CD14-positive monocyte (primary cell): ENCODE measurements around the gene ITPR2. TPM values are rescaled to one million over a fixed set of nuclear protein-coding genes. Genes with fewer than 3 reads are reported as not detected.

Experiments
- DNase-seq, 3 donors: peaks; one replicate each; pipeline ENCODE4 v3.0.0-alpha.2; 2011 to 2022
- H2AFZ ChIP-seq: 2 replicates; pipeline ENCODE4 v1.6.0; 2012; ENCODE audit warnings: mild to moderate bottlenecking, low read depth, low read length, inconsistent platforms; ENCODE audit not compliant: insufficient read depth, poor library complexity, severe bottlenecking
- H3K27ac ChIP-seq, 2 donors: 1 replicate in 1 of 2; 2 replicates in 1 of 2; pipeline ENCODE4 v1.5.1; 2012 to 2013; ENCODE audit warnings: low read length in 2 of 2, control low read depth in 1 of 2, inconsistent platforms in 1 of 2, low read depth in 1 of 2, mild to moderate bottlenecking in 1 of 2
- H3K27me3 ChIP-seq, 2 donors: one replicate each; pipeline versions ENCODE4 v1.6.0 to v1.6.1; 2011 to 2013; ENCODE audit warnings: low read length in 2 of 2; ENCODE audit not compliant: control insufficient read depth in 2 of 2, insufficient read depth in 2 of 2
- H3K36me3 ChIP-seq, 2 donors: replicated peaks in 1 of 2; 1 replicate in 1 of 2; 2 replicates in 1 of 2; pipeline versions ENCODE4 v1.5.1 to v1.6.1; 2012 to 2013; ENCODE audit warnings: low read length in 2 of 2, control low read depth in 1 of 2, inconsistent platforms in 1 of 2, mild to moderate bottlenecking in 1 of 2; ENCODE audit not compliant: insufficient read depth in 2 of 2, control insufficient read depth in 1 of 2
- H3K4me1 ChIP-seq, 2 donors: 1 replicate in 1 of 2; 2 replicates in 1 of 2; pipeline versions ENCODE4 v1.5.1 to v1.6.1; 2012 to 2013; ENCODE audit warnings: low read length in 2 of 2, control low read depth in 1 of 2, inconsistent platforms in 1 of 2, mild to moderate bottlenecking in 1 of 2, moderate library complexity in 1 of 2; ENCODE audit not compliant: insufficient read depth in 2 of 2, control insufficient read depth in 1 of 2
- H3K4me2 ChIP-seq: replicated peaks from 2 replicates; pipeline ENCODE3; 2012; ENCODE audit warnings: low read length, moderate library complexity, mild to moderate bottlenecking; ENCODE audit not compliant: poor library complexity, severe bottlenecking; ENCODE audit errors: extremely low read depth
- H3K4me3 ChIP-seq, 3 experiments: fragments of 200-600 bp in 1 of 3; sonication (generic) in 1 of 3; replicated peaks in 1 of 3; 1 replicate in 2 of 3; 2 replicates in 1 of 3; pipeline ENCODE4 v1.5.1; 2011 to 2013; ENCODE audit warnings: low read length in 3 of 3, mild to moderate bottlenecking in 3 of 3, control low read depth in 2 of 3, low read depth in 2 of 3, inconsistent platforms in 1 of 3, moderate library complexity in 1 of 3
- H3K79me2 ChIP-seq: 2 replicates; pipeline ENCODE4 v1.6.0; 2012; ENCODE audit warnings: mild to moderate bottlenecking, control low read depth, inconsistent platforms, low read length, moderate library complexity; ENCODE audit not compliant: insufficient read depth
- H3K9ac ChIP-seq: 2 replicates; pipeline ENCODE4 v1.6.0; 2017; ENCODE audit warnings: low read length, mild to moderate bottlenecking; ENCODE audit not compliant: insufficient read depth, poor library complexity, severe bottlenecking
- H3K9me3 ChIP-seq, 2 donors: replicated peaks in 1 of 2; 1 replicate in 1 of 2; 2 replicates in 1 of 2; pipeline versions ENCODE4 v1.5.1 to v1.6.1; 2012 to 2013; ENCODE audit warnings: low read length in 2 of 2, control low read depth in 1 of 2; ENCODE audit not compliant: control insufficient read depth in 1 of 2, insufficient read depth in 1 of 2
- H4K20me1 ChIP-seq: 2 replicates; pipeline ENCODE4 v1.6.0; 2012; ENCODE audit warnings: mild to moderate bottlenecking, low read length, control low read depth, moderate library complexity; ENCODE audit not compliant: insufficient read depth
- H3K27ac Mint-ChIP-seq, 7 donors: one replicate each; pipeline ENCODE4 v1.8.0; 2020; ENCODE audit warnings: mild to moderate bottlenecking in 7 of 7, mixed read lengths in 7 of 7, moderate library complexity in 6 of 7, inconsistent platforms in 2 of 7
- H3K27me3 Mint-ChIP-seq, 3 donors: one replicate each; pipeline ENCODE4 v1.8.0; 2021 to 2022; ENCODE audit warnings: low read depth in 3 of 3, mild to moderate bottlenecking in 3 of 3, mixed read lengths in 3 of 3, moderate library complexity in 3 of 3, inconsistent platforms in 1 of 3
- H3K36me3 Mint-ChIP-seq, 2 donors: one replicate each; pipeline ENCODE4 v1.8.0; 2020; ENCODE audit warnings: mixed read lengths in 2 of 2, inconsistent platforms in 1 of 2, mild to moderate bottlenecking in 1 of 2
- H3K4me1 Mint-ChIP-seq: one replicate; pipeline ENCODE4 v1.8.0; 2020; ENCODE audit warnings: mild to moderate bottlenecking, mixed read lengths
- H3K4me3 Mint-ChIP-seq, 2 donors: one replicate each; pipeline ENCODE4 v1.8.0; 2020; ENCODE audit warnings: mild to moderate bottlenecking in 2 of 2, mixed read lengths in 2 of 2, moderate library complexity in 1 of 2
- H3K9me3 Mint-ChIP-seq, 7 donors: one replicate each; pipeline ENCODE4 v1.8.0; 2020 to 2022; ENCODE audit warnings: mixed read lengths in 7 of 7, mild to moderate bottlenecking in 6 of 7, moderate library complexity in 6 of 7, inconsistent platforms in 2 of 7
- CTCF ChIP-seq: fragments of 200-600 bp; IDR thresholded peaks from one replicate; pipeline ENCODE4 v1.8.0; 2022; ENCODE audit warnings: antibody characterized with exemption, mild to moderate bottlenecking
- WGBS: methylation state at CpG from one replicate; pipeline ENCODE4 v1.1.5; 2013; ENCODE audit warnings: missing lambda C conversion rate; ENCODE audit not compliant: insufficient coverage; 5-methylcytosine and 5-hydroxymethylcytosine counted together
- intact Hi-C, 2 donors: fragments of 100-400 bp; cut with micrococcal nuclease; formaldehyde crosslinking; loops; one replicate each; pipeline versions ENCODE4 v1.15.0 to v1.15.1; 2023
- polyA plus RNA-seq, 3 donors: library from polyadenylated mRNA; depleted of rRNA in 1 of 3; unstranded in 2 of 3; stranded (reverse) in 1 of 3; fragments of 300-500 nt in 2 of 3; fragments of >200 nt in 1 of 3; fragmentation: Illumina TruSeq in 2 of 3; gene quantifications; 1 replicate in 2 of 3; 2 replicates in 1 of 3; pipeline ENCODE4 v1.2.3, GENCODE V29; 2012 to 2021

Gene ITPR2
- polyA plus RNA-seq, 3 donors, result 2.7 to 6.4 (median 5.7) TPM

GRCh38 chr12:26726956-26727355, 106.0 kb downstream of the ITPR2 start:
- peaks cover 59% of the 10 kb centered on the region for H4K20me1 ChIP-seq
- intact Hi-C loops, result no loop called here
- H3K27me3 Mint-ChIP-seq, result peaks cover 0 to 3% (median 0%) of the 10 kb centered on the region in 3 donors
- H3K27me3 ChIP-seq, result no peaks in the 10 kb centered on the region
- TF ChIP-seq CTCF, result no peak
- peaks cover 14 to 15% of the 10 kb centered on the region in 2 donors for H3K4me1 ChIP-seq
- H3K27ac Mint-ChIP-seq, result no peak overlapping the region
- peaks cover 6 to 15% of the 10 kb centered on the region in 2 donors for H3K36me3 ChIP-seq
- H3K9me3 ChIP-seq, result no peaks in the 10 kb centered on the region
- no peak overlapping the region for H3K9ac ChIP-seq
- peaks cover 6% of the 10 kb centered on the region for H3K79me2 ChIP-seq
- no peak for DNase-seq
- H3K4me3 ChIP-seq, result no peak overlapping the region
- peaks cover 0 to 3% (median 0%) of the 10 kb centered on the region in 7 donors for H3K9me3 Mint-ChIP-seq
- H3K27ac ChIP-seq, result no peak overlapping the region
- 100% methylated on average over 2 of the region's 2 CpGs for WGBS
- H3K36me3 Mint-ChIP-seq, result peaks cover 15 to 16% of the 10 kb centered on the region in 2 donors
- H2AFZ ChIP-seq, result no peak overlapping the region
- H3K4me2 ChIP-seq, result no peak overlapping the region
- H3K4me3 Mint-ChIP-seq, result no peak overlapping the region
- peaks cover 16% of the 10 kb centered on the region for H3K4me1 Mint-ChIP-seq

DNA sequence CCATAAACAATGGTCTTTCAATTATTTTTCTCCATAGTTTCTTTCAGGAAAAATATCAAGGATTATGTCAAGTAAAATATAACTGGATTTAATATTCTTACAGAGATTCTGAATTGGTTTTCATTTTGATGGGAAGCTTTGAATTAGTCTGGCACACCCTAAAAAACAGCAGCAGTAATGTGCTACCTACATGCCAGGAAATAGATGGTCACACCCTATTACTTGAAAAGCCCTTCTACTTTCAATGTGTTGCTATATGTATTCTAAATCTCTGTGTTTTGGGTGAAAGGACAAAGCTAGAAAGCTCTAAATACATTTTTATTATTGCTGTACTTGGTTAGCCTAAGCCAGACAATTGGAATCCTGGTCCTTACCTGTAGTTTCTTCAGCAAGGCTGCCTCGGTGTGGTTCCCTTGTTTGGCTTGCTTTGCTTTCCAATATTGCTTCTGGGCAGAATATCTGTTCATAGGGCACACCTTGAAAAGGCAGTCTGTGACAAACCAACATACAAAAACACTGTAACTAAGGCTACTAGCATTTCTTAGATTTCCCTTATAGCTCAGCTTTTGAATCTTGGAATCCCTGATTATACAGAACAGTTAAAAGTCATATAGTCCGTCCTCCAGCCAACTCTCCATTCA, 107.6 kb downstream of the ITPR2 start:
- intact Hi-C loops, result no loop called here
- no peak for TF ChIP-seq CTCF
- Histone ChIP-seq H3K27ac (no peak overlapping the region), H3K4me3 (no peak overlapping the region), H3K27me3 (no peaks in the 10 kb centered on the region), H3K36me3 (peaks cover 6 to 15% of the 10 kb centered on the region in 2 donors), H3K4me1 (no peaks in the 10 kb centered on the region), H3K9me3 (no peaks in the 10 kb centered on the region), H2AFZ (no peak overlapping the region), H3K9ac (no peak overlapping the region), H3K4me2 (no peak overlapping the region), H4K20me1 (peaks cover 47% of the 10 kb centered on the region), H3K79me2 (no peaks in the 10 kb centered on the region)
- peaks cover 14 to 20% of the 10 kb centered on the region in 2 donors for H3K36me3 Mint-ChIP-seq
- H3K9me3 Mint-ChIP-seq, result no peaks in the 10 kb centered on the region
- H3K27ac Mint-ChIP-seq, result no peak overlapping the region
- H3K4me1 Mint-ChIP-seq, result peaks cover 3% of the 10 kb centered on the region
- WGBS, result 100% methylated on average over 1 of the region's 2 CpGs
- DNase-seq, result no peak
- no peaks in the 10 kb centered on the region for H3K27me3 Mint-ChIP-seq
- H3K4me3 Mint-ChIP-seq, result no peak overlapping the region
